IMR-90 (cell line): ENCODE data around the gene YWHAG. TPM values are rescaled to one million over a fixed set of nuclear protein-coding genes. Genes with fewer than 3 reads are reported as not detected.
"Not testable (repeated sequence)": the region's sequence is repeated elsewhere in the genome, so short reads cannot be mapped to it uniquely, and the experiment has no call there.

Source experiments
- ATAC-seq: fragments of 200-7000 bp; cut with Tn5 transposase; 2 replicates; pipeline ENCODE4 v1.9.1; 2020; ENCODE audit warnings: low read depth, mild to moderate bottlenecking, moderate library complexity
- BruUV-seq: library from RNA; stranded (reverse); fragments of 400-500 nt; replicated peaks from 2 replicates; lab custom pipeline; 2021; lab: Mats Ljungman, UMichigan
- CTCF ChIA-PET: fragments of 300-600 bp; formaldehyde crosslinking; extraction: SDS; loops from one replicate; lab custom pipeline; 2021; ENCODE audit warnings: antibody characterized with exemption; lab: Yijun Ruan, JAX
- POLR2A ChIA-PET: fragments of 300-600 bp; sonication (Branson Sonifier 250); formaldehyde crosslinking; loops from one replicate; lab custom pipeline; 2022; ENCODE audit warnings: antibody characterized with exemption; ENCODE audit not compliant: unreplicated experiment; lab: Charles Lee
- DNase-seq: peaks from one replicate; pipeline ENCODE4 v3.0.0; 2013
- H2AFZ ChIP-seq: replicated peaks from 2 replicates; pipeline ENCODE3; 2013; ENCODE audit warnings: low read length, mild to moderate bottlenecking; ENCODE audit not compliant: poor library complexity
- H2AK5ac ChIP-seq: 2 replicates; pipeline ENCODE4 v1.6.1; 2013; ENCODE audit warnings: low read depth, low read length, inconsistent platforms
- H2AK9ac ChIP-seq: replicated peaks from 2 replicates; pipeline ENCODE3; 2013; ENCODE audit warnings: mild to moderate bottlenecking, low read depth, low read length, moderate library complexity; ENCODE audit not compliant: poor library complexity
- H2BK120ac ChIP-seq: 2 replicates; pipeline ENCODE4 v1.6.1; 2013; ENCODE audit warnings: low read depth, low read length, inconsistent platforms
- H2BK15ac ChIP-seq: 3 replicates; pipeline ENCODE4 v1.6.1; 2013; ENCODE audit warnings: low read depth, low read length, inconsistent platforms
- H2BK20ac ChIP-seq: 2 replicates; pipeline ENCODE4 v1.6.1; 2013; ENCODE audit warnings: low read depth, mild to moderate bottlenecking, inconsistent platforms, low read length, moderate library complexity
- H2BK5ac ChIP-seq: 2 replicates; pipeline ENCODE4 v1.6.1; 2013; ENCODE audit warnings: mild to moderate bottlenecking, low read depth, low read length, inconsistent platforms; ENCODE audit not compliant: poor library complexity, severe bottlenecking
- H3K14ac ChIP-seq: replicated peaks from 2 replicates; pipeline ENCODE4 v1.6.1; 2013; ENCODE audit warnings: low read depth, low read length, inconsistent platforms
- H3K18ac ChIP-seq: 2 replicates; pipeline ENCODE4 v1.6.1; 2013; ENCODE audit warnings: low read depth, low read length, control low read depth
- H3K23ac ChIP-seq: 2 replicates; pipeline ENCODE4 v1.6.1; 2013; ENCODE audit warnings: low read depth, low read length, inconsistent platforms
- H3K27ac ChIP-seq: 2 replicates; pipeline ENCODE4 v1.5.1; 2013; ENCODE audit warnings: mild to moderate bottlenecking, control low read depth, low read length; ENCODE audit not compliant: insufficient read depth
- H3K27me3 ChIP-seq: 2 replicates; pipeline ENCODE4 v1.6.1; 2013; ENCODE audit warnings: low read length; ENCODE audit not compliant: control insufficient read depth, insufficient read depth
- H3K36me3 ChIP-seq: 2 replicates; pipeline ENCODE4 v1.6.1; 2013; ENCODE audit warnings: low read length, mixed read lengths; ENCODE audit not compliant: control insufficient read depth, insufficient read depth
- H3K4ac ChIP-seq: 2 replicates; pipeline ENCODE4 v1.6.1; 2013; ENCODE audit warnings: low read depth, low read length, inconsistent platforms
- H3K4me1 ChIP-seq: 2 replicates; pipeline ENCODE4 v1.6.1; 2013; ENCODE audit warnings: low read length, mixed read lengths; ENCODE audit not compliant: control insufficient read depth, insufficient read depth
- H3K4me2 ChIP-seq: 2 replicates; pipeline ENCODE4 v1.6.1; 2013; ENCODE audit warnings: low read depth, mild to moderate bottlenecking, control low read depth, low read length, moderate library complexity
- H3K4me3 ChIP-seq: 2 replicates; pipeline ENCODE4 v1.5.1; 2013; ENCODE audit warnings: low read depth, mild to moderate bottlenecking, control low read depth, low read length, moderate library complexity; ENCODE audit not compliant: insufficient read depth
- H3K56ac ChIP-seq: 2 replicates; pipeline ENCODE4 v1.6.1; 2013; ENCODE audit warnings: low read length, inconsistent platforms; ENCODE audit not compliant: insufficient read depth; ENCODE audit errors: extremely low read depth
- H3K79me1 ChIP-seq, 2 experiments: 2 replicates each; pipeline ENCODE4 v1.6.1; 2013; ENCODE audit warnings: low read length in 2 of 2, inconsistent platforms in 1 of 2, low read depth in 1 of 2
- H3K9ac ChIP-seq: 2 replicates; pipeline ENCODE4 v1.6.1; 2013; ENCODE audit warnings: low read depth, low read length, control low read depth
- H3K9me1 ChIP-seq: 2 replicates; pipeline ENCODE4 v1.6.1; 2013; ENCODE audit warnings: low read length, inconsistent platforms; ENCODE audit not compliant: insufficient read depth
- H3K9me3 ChIP-seq: 2 replicates; pipeline ENCODE4 v1.6.1; 2013; ENCODE audit warnings: low read length; ENCODE audit not compliant: control insufficient read depth, insufficient read depth
- H4K20me1 ChIP-seq: 2 replicates; pipeline ENCODE4 v1.6.1; 2013; ENCODE audit warnings: low read length, inconsistent platforms; ENCODE audit not compliant: insufficient read depth
- H4K5ac ChIP-seq: 2 replicates; pipeline ENCODE4 v1.6.1; 2013; ENCODE audit warnings: mild to moderate bottlenecking, low read depth, low read length, control low read depth
- H4K8ac ChIP-seq, 2 experiments: 2 replicates each; pipeline ENCODE4 v1.6.1; 2013; ENCODE audit warnings: low read depth in 2 of 2, low read length in 2 of 2, control low read depth in 1 of 2, inconsistent platforms in 1 of 2
- H4K91ac ChIP-seq: 2 replicates; pipeline ENCODE4 v1.6.1; 2013; ENCODE audit warnings: low read depth, low read length, inconsistent platforms; ENCODE audit not compliant: insufficient read depth
- CHD1 ChIP-seq: IDR thresholded peaks from 2 replicates; pipeline ENCODE4 v1.6.1; 2012; ENCODE audit warnings: low read depth, low read length, improper control_type of control experiment
- POLR2A ChIP-seq: IDR thresholded peaks from 2 replicates; pipeline ENCODE4 v1.6.1; 2012; ENCODE audit warnings: mild to moderate bottlenecking, low read depth, low read length
- RFX5 ChIP-seq: IDR thresholded peaks from 2 replicates; pipeline ENCODE4 v1.8.0; 2012; ENCODE audit warnings: low read depth, mild to moderate bottlenecking, low read length, moderate library complexity
- WGBS, 2 experiments: methylation state at CpG; one replicate each; pipeline versions ENCODE4 v1.1.5 to v1.1.7; 2013; ENCODE audit warnings: missing lambda C conversion rate in 2 of 2; ENCODE audit not compliant: insufficient read length in 1 of 2; ENCODE audit errors: extremely low coverage in 2 of 2; 5-methylcytosine and 5-hydroxymethylcytosine counted together
- dilution Hi-C: fragments of 300-500 bp; cut with HindIII; formaldehyde crosslinking; loops from one replicate; pipeline ENCODE4 v1.14.3; 2018; ENCODE audit warnings: low sequenced_read_pairs; ENCODE audit not compliant: unreplicated experiment
- in situ Hi-C: fragments of 300-500 bp; cut with MboI; formaldehyde crosslinking; loops from 3 replicates; pipeline ENCODE4 v1.14.3; 2019; ENCODE audit warnings: low sequenced_read_pairs, inconsistent platforms, mixed read lengths
- intact Hi-C: fragments of 100-400 bp; cut with micrococcal nuclease; formaldehyde crosslinking; loops from 2 replicates; pipeline ENCODE4 v1.10.0; 2022
- polyA plus RNA-seq, 3 experiments: library from polyadenylated mRNA; depleted of rRNA; stranded (reverse); fragments of >200 nt; gene quantifications; 2 replicates each; pipeline ENCODE4 v1.2.3, GENCODE V29; 2012; ENCODE audit warnings: low replicate concordance in 1 of 3
- total RNA-seq: library from RNA; depleted of rRNA; stranded (reverse); fragments of >200 nt; gene quantifications from 2 replicates; pipeline ENCODE4 v1.2.3, GENCODE V29; 2012
- TF ChIP-seq, protein P1 (sequence below): conservative IDR thresholded peaks from 2 replicates; pipeline ENCODE4 v1.5.1; 2012; ENCODE audit warnings: mild to moderate bottlenecking, low read depth, low read length, improper control_type of control experiment

Gene YWHAG
- total and polyA plus RNA-seq, 2 of the 4 experiments (the other 2 are of a cell fraction): 40.1 to 64.9 TPM

DNA sequence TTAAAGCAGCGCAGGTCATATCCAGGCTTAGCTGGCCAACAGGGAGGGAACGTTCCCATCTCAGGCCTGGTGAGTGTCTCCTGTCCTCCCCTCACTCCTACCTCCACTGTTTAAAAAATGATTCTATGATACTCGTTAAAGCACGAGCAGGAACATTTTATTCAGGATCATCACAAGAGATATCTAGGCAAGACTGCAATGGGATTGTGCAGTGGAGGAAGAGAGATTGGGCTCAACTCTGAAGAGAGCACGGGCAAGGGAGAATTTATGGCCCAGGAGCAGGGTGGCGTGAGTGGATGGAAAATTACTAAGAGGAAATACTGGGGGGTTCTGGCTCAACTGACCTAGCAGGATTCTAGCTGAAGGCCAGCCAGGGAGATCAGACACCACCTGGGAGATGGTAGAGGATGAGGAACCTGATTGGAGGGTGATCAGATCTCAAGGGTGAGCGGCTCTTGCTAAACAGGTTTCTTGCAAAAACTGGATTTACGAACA, 65.3 kb downstream of the YWHAG start (continued):
- TF ChIP-seq RFX5: no peak
- TF ChIP-seq POLR2A: no peak
- TF ChIP-seq CHD1: no peak
- TF ChIP-seq, protein P1, sequence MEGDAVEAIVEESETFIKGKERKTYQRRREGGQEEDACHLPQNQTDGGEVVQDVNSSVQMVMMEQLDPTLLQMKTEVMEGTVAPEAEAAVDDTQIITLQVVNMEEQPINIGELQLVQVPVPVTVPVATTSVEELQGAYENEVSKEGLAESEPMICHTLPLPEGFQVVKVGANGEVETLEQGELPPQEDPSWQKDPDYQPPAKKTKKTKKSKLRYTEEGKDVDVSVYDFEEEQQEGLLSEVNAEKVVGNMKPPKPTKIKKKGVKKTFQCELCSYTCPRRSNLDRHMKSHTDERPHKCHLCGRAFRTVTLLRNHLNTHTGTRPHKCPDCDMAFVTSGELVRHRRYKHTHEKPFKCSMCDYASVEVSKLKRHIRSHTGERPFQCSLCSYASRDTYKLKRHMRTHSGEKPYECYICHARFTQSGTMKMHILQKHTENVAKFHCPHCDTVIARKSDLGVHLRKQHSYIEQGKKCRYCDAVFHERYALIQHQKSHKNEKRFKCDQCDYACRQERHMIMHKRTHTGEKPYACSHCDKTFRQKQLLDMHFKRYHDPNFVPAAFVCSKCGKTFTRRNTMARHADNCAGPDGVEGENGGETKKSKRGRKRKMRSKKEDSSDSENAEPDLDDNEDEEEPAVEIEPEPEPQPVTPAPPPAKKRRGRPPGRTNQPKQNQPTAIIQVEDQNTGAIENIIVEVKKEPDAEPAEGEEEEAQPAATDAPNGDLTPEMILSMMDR: no peak

DNA sequence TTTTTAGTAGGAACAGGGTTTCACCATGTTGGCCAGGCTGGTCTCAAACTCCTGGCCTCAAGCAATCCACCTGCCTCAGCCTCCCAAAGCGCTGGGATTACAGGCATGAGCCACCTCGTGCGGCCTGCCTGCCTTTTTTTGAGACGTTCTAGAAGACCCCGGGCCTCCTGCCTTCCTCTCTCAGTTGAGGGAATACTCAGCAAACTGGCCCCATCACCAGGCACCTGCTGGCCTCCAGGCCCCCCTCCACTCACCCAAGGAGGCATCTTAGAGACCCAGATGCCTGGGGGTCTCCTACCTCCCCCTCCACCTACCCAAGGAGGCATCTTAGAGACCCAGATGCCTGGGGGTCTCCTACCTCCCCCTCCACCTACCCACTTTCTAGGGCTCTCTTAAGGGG, 65.9 kb downstream of the YWHAG start:
- H3K14ac ChIP-seq, H3K9ac ChIP-seq, in situ Hi-C loops, H3K36me3 ChIP-seq, intact Hi-C loops, DNase-seq, H4K5ac ChIP-seq, H3K18ac ChIP-seq, H3K4me2 ChIP-seq, H3K23ac ChIP-seq, H2AFZ ChIP-seq, ATAC-seq, H3K56ac ChIP-seq, H3K9me3 ChIP-seq, H3K4me3 ChIP-seq, dilution Hi-C loops, H3K27me3 ChIP-seq, BruUV-seq, H2AK5ac ChIP-seq, H4K20me1 ChIP-seq: not testable (repeated sequence)
- Histone ChIP-seq H2BK20ac (peak overlapping the region; percentile 70; the same call in 1 of the 2 replicates), H4K8ac (peak overlapping the region in 1 of 2 experiments; percentile 92; a peak in 1 of 4 replicates), H3K27ac (peak overlapping the region; percentile 97; the same call in 1 of the 2 replicates), H2BK15ac (peak overlapping the region; percentile 99; the same call in 2 of the 3 replicates), H3K4ac (peak overlapping the region; percentile 97), H3K79me1 (peaks cover 0 to 26% of the 10 kb centered on the region in 2 experiments; a peak in 2 of 4 replicates), H2BK5ac (peak overlapping the region; percentile 96), H4K91ac (peak overlapping the region; percentile 90), H2BK120ac (peak overlapping the region; percentile 92; the same call in 1 of the 2 replicates), H3K4me1 (peaks cover 32% of the 10 kb centered on the region), H3K9me1 (peaks cover 23% of the 10 kb centered on the region), H2AK9ac (peak overlapping the region; percentile 0)
- ChIA-PET CTCF (interaction anchor here (0.9 kb wide), 1 partner anchor 21 kb away, joined by 8 read pairs; no protein-coding TSS in a partner anchor), POLR2A (interaction anchor here (0.6 to 1.3 kb wide), 2 partner anchors 30 to 66 kb away, joined by 3 to 19 read pairs; partner anchors contain the start of gene YWHAG)
- 73% methylated on average over 3 of the region's 5 CpGs; no CpG with 5 or more reads in 1 of the 2 experiments for WGBS, 2 experiments
